MCF 10A (cell line): ENCODE results near the gene GTF2A1L. TPM values are rescaled to one million over a fixed set of nuclear protein-coding genes. Genes with fewer than 3 reads are reported as not detected.

Experiments used
- BruUV-seq: library from RNA; stranded (reverse); fragments of 400-500 nt; replicated peaks from 2 replicates; lab custom pipeline; 2021; lab: Mats Ljungman, UMichigan
- CTCF ChIA-PET: fragments of 300-600 bp; sonication (Branson Sonifier 250); formaldehyde crosslinking; extraction: SDS; loops from one replicate; lab custom pipeline; 2021; ENCODE audit warnings: antibody characterized with exemption, inconsistent platforms; lab: Yijun Ruan, JAX
- POLR2A ChIA-PET: fragments of 300-600, 350-650 bp; sonication (Branson Sonifier 250); formaldehyde crosslinking; extraction: SDS; loops from one replicate; lab custom pipeline; 2020; ENCODE audit warnings: antibody characterized with exemption, inconsistent platforms; lab: Yijun Ruan, JAX
- DNase-seq: peaks from one replicate; pipeline ENCODE4 v3.0.0-alpha.2; 2018; ENCODE audit not compliant: unreplicated experiment
- H3K27ac Mint-ChIP-seq: one replicate; pipeline ENCODE4 v1.8.0; 2022; ENCODE audit warnings: mild to moderate bottlenecking, low read depth, mixed read lengths; ENCODE audit not compliant: unreplicated experiment
- H3K27me3 Mint-ChIP-seq: one replicate; pipeline ENCODE4 v1.8.0; 2022; ENCODE audit warnings: mixed read lengths; ENCODE audit not compliant: insufficient read depth, unreplicated experiment
- H3K36me3 Mint-ChIP-seq: one replicate; pipeline ENCODE4 v1.8.0; 2022; ENCODE audit warnings: mild to moderate bottlenecking, moderate library complexity, mixed read lengths; ENCODE audit not compliant: insufficient read depth, unreplicated experiment
- H3K4me1 Mint-ChIP-seq: one replicate; pipeline ENCODE4 v1.8.0; 2022; ENCODE audit warnings: mixed read lengths; ENCODE audit not compliant: insufficient read depth, unreplicated experiment
- H3K4me3 Mint-ChIP-seq: one replicate; pipeline ENCODE4 v1.8.0; 2022; ENCODE audit warnings: mild to moderate bottlenecking, moderate library complexity, mixed read lengths; ENCODE audit not compliant: unreplicated experiment
- H3K9me3 Mint-ChIP-seq: one replicate; pipeline ENCODE4 v1.8.0; 2022; ENCODE audit warnings: mixed read lengths; ENCODE audit not compliant: unreplicated experiment
- intact Hi-C: fragments of 100-400 bp; cut with micrococcal nuclease; formaldehyde crosslinking; loops from 2 replicates; pipeline ENCODE4 v1.14.1; 2022
- total RNA-seq: library from RNA; stranded (reverse); gene quantifications from 2 replicates; pipeline ENCODE4 v1.2.3, GENCODE V29; 2022
- TF ChIP-seq, protein P1 (sequence below): fragments of 200-600 bp; IDR thresholded peaks from one replicate; pipeline ENCODE4 v1.8.0; 2022; ENCODE audit warnings: antibody characterized with exemption, mild to moderate bottlenecking; ENCODE audit not compliant: unreplicated experiment

GTF2A1L gene
- total RNA-seq, 1 experiment from 2014 or later, result not detected

DNA sequence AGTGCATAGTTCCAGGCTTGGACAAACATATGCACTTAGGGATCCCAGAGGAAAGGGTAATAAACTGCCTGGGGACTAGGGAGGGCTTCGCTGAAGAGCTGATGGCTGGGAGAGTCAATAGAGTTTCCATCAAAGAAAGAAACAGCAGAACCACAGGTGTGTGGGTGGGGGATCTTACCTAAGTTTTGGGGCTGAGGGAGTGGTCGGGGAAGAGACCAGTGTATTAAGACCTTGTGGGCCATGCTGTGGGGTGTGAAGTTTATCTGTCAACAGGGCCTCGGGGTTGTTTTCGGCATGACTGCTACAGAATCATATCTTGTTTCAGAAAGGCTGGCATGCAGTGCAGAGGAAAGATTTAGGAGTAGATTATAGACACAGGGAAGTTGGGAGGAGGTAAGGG, 31.2 kb upstream of the GTF2A1L start:
- ChIA-PET CTCF (interaction anchor here (2.2 kb wide), 1 partner anchor 14 kb away, joined by 10 read pairs; no protein-coding TSS in a partner anchor), POLR2A (no interaction called here)
- intact Hi-C loops, result loop anchor here (5.0 kb wide), 1 partner anchor 1149 kb away; no protein-coding TSS in a partner anchor
- Mint-ChIP-seq H3K4me3 (no peak overlapping the region), H3K36me3 (no peaks in the 10 kb centered on the region), H3K9me3 (no peaks in the 10 kb centered on the region), H3K27ac (no peak overlapping the region), H3K4me1 (no peaks in the 10 kb centered on the region), H3K27me3 (no peaks in the 10 kb centered on the region)
- BruUV-seq, result no TSS peak
- DNase-seq, result no peak
- TF ChIP-seq, protein P1, sequence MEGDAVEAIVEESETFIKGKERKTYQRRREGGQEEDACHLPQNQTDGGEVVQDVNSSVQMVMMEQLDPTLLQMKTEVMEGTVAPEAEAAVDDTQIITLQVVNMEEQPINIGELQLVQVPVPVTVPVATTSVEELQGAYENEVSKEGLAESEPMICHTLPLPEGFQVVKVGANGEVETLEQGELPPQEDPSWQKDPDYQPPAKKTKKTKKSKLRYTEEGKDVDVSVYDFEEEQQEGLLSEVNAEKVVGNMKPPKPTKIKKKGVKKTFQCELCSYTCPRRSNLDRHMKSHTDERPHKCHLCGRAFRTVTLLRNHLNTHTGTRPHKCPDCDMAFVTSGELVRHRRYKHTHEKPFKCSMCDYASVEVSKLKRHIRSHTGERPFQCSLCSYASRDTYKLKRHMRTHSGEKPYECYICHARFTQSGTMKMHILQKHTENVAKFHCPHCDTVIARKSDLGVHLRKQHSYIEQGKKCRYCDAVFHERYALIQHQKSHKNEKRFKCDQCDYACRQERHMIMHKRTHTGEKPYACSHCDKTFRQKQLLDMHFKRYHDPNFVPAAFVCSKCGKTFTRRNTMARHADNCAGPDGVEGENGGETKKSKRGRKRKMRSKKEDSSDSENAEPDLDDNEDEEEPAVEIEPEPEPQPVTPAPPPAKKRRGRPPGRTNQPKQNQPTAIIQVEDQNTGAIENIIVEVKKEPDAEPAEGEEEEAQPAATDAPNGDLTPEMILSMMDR, result no peak

DNA sequence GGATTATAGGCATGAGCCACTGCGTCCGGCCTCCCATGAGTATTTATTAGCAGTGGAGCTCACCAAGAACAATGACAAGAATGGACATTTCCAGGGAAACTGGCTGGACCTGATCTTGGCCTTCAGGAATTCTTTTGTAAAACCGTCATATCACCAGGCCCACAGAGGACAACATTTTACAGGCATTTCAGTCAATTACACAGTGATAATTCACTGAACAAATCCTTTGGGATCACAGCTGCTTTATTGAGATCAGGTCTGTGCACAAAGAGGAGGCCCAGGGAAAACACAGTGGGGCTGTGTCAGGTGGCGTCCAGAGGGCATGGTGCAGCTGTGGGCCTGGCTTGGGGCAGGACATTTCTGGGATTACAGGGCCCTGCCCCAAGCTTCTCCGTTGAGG, 30.1 kb upstream of the GTF2A1L start:
- Mint-ChIP-seq H3K36me3 (no peaks in the 10 kb centered on the region), H3K27ac (no peak overlapping the region), H3K4me1 (no peaks in the 10 kb centered on the region), H3K9me3 (no peaks in the 10 kb centered on the region), H3K4me3 (no peak overlapping the region), H3K27me3 (no peaks in the 10 kb centered on the region)
- ChIA-PET POLR2A (no interaction called here), CTCF (interaction anchor here (0.6 to 2.2 kb wide), 12 partner anchors 13 to 669 kb away, joined by 3 to 10 read pairs (median 4); no protein-coding TSS in a partner anchor)
- TF ChIP-seq, protein P1, result no peak
- DNase-seq, result no peak
- no TSS peak for BruUV-seq
- intact Hi-C loops, result loop anchor here (5.0 kb wide), 1 partner anchor 1150 kb away; no protein-coding TSS in a partner anchor

DNA sequence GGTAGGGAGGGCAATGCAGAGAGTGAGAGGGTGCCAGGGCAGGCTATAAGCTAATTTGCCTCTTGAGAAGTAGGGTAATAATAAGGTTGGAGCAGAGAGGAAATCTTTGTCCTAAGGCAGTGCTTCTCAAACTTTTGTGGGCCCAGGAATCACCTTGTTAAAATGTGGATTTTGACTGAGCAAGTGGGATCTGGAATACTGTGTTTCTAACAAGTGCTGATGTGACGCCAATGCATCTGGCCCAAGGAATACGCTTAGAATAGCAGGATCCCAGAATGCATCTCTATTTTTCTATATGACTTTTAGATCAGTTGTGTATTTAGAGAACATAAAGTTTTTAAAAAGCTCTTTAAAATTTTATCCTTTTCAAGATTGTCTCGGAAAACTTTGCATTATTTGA, 29.7 kb upstream of the GTF2A1L start:
- H3K27ac Mint-ChIP-seq, result no peak overlapping the region
- H3K9me3 Mint-ChIP-seq, result no peaks in the 10 kb centered on the region
- no peaks in the 10 kb centered on the region for H3K4me1 Mint-ChIP-seq
- POLR2A ChIA-PET, result no interaction called here
- no peak for DNase-seq
- intact Hi-C loops, result loop anchor here (5.0 kb wide), 1 partner anchor 1151 kb away; no protein-coding TSS in a partner anchor
- H3K27me3 Mint-ChIP-seq, result no peaks in the 10 kb centered on the region
- BruUV-seq, result no TSS peak
- TF ChIP-seq, protein P1, result no peak
- H3K4me3 Mint-ChIP-seq, result no peak overlapping the region
- H3K36me3 Mint-ChIP-seq, result no peaks in the 10 kb centered on the region
- CTCF ChIA-PET, result interaction anchor here (0.6 to 2.2 kb wide), 23 partner anchors 12 to 1955 kb away, joined by 3 to 10 read pairs (median 4); no protein-coding TSS in a partner anchor

DNA sequence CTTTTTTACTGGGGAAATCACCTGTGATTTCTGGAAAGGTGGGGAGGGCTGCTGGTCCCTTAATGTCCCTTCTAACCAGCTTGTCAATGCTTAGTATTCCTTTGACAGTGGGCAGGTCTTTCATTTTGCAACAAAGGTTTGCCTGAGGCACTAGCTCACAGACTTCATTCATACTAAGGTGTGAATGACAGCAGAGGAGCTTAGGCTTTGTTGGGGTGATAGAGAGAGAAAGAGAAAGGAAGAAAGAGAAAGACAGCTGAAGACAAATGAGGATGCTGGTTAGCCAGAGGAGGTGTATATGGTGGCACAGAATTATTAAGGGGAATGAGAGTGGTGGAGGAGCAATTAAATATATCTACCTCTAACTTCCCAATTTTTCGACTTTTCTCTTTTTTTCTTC, 28.9 kb upstream of the GTF2A1L start:
- H3K9me3 Mint-ChIP-seq, result no peaks in the 10 kb centered on the region
- no peaks in the 10 kb centered on the region for H3K4me1 Mint-ChIP-seq
- ChIA-PET POLR2A (interaction anchor here (0.6 kb wide), 1 partner anchor 1554 kb away, joined by 3 read pairs; no protein-coding TSS in a partner anchor), CTCF (interaction anchor here (0.6 to 2.2 kb wide), 30 partner anchors 9 to 1954 kb away, joined by 3 to 11 read pairs (median 4); no protein-coding TSS in a partner anchor)
- BruUV-seq, result no TSS peak
- no peaks in the 10 kb centered on the region for H3K36me3 Mint-ChIP-seq
- no peaks in the 10 kb centered on the region for H3K27me3 Mint-ChIP-seq
- intact Hi-C loops, result loop anchor here (1.0 to 5.0 kb wide), 2 partner anchors 117 to 1151 kb away; no protein-coding TSS in a partner anchor
- DNase-seq, result no peak
- TF ChIP-seq, protein P1, result no peak
- no peak overlapping the region for H3K4me3 Mint-ChIP-seq
- no peak overlapping the region for H3K27ac Mint-ChIP-seq
